NCI-H128 (cell line): Measurements from ENCODE around the gene MORC3.
"Not testable (repeated sequence)": the region's sequence is repeated elsewhere in the genome, so short reads cannot be mapped to it uniquely, and the experiment has no call there.

ENCODE experiments used
- DNase-seq: peaks from one replicate; lab custom pipeline; 2025; ENCODE audit not compliant: unreplicated experiment; lab: John Stamatoyannopoulos, UW

MORC3 gene

GRCh38 chr21:36319767-36320420 is at the start of gene MORC3:
Gene MORC3, plus strand, starts transcription at chr21:36320197. Its CDS starts 68 bp downstream, at chr21:36320265.
- DNase-seq = peak; percentile 97

- not testable (repeated sequence) for DNase-seq
Observed at GRCh38 chr21:36270786-36271695, 49.0 kb upstream of the MORC3 start.

GRCh38 chr21:36274128-36274527 is 45.9 kb upstream of the MORC3 start:
- no peak for DNase-seq

- DNase-seq = no peak
Observed at GRCh38 chr21:36282568-36283230, 37.3 kb upstream of the MORC3 start.

GRCh38 chr21:36283231-36283622 is 36.8 kb upstream of the MORC3 start:
- DNase-seq = not testable (repeated sequence)

- DNase-seq = no peak
Observed at GRCh38 chr21:36288651-36289243, 31.2 kb upstream of the MORC3 start.

GRCh38 chr21:36291509-36291908 is 28.5 kb upstream of the MORC3 start:
- DNase-seq = no peak

- DNase-seq = no peak
Observed at GRCh38 chr21:36297406-36297937, 22.5 kb upstream of the MORC3 start.

GRCh38 chr21:36297938-36298572 is 21.9 kb upstream of the MORC3 start:
- no peak for DNase-seq

GRCh38 chr21:36306872-36307534 is 13.0 kb upstream of the MORC3 start:
- DNase-seq = no peak

- no peak for DNase-seq
Observed at GRCh38 chr21:36310016-36310415, 10.0 kb upstream of the MORC3 start.

GRCh38 chr21:36313446-36313845 is 6.6 kb upstream of the MORC3 start:
- not testable (repeated sequence) for DNase-seq

GRCh38 chr21:36316045-36316444 is 4.0 kb upstream of the MORC3 start:
- not testable (repeated sequence) for DNase-seq

GRCh38 chr21:36316872-36317484 is 3.0 kb upstream of the MORC3 start:
- no peak for DNase-seq

- DNase-seq = not testable (repeated sequence)
Observed at GRCh38 chr21:36319406-36319766, 611 bp upstream of the MORC3 start.

- peak; percentile 75 for DNase-seq
Observed at GRCh38 chr21:36320421-36321324, 676 bp downstream of the MORC3 start.

- no peak for DNase-seq
Observed at GRCh38 chr21:36321325-36322082, 1.5 kb downstream of the MORC3 start.

- no peak for DNase-seq
Observed at GRCh38 chr21:36322083-36322424, 2.1 kb downstream of the MORC3 start.
